Immature natural killer cell (primary cell): ENCODE data around the gene CD200R1L. TPM values are rescaled to one million over a fixed set of nuclear protein-coding genes. Genes with fewer than 3 reads are reported as not detected.
"Not testable (repeated sequence)": the region's sequence is repeated elsewhere in the genome, so short reads cannot be mapped to it uniquely, and the experiment has no call there.

Experiments used
- DNase-seq, 3 donors: peaks; one replicate each; pipeline ENCODE4 v3.0.0; 2022; ENCODE audit warnings: mixed read lengths in 1 of 3
- H3K27ac Mint-ChIP-seq, 6 donors: one replicate each; pipeline ENCODE4 v1.8.0; 2020; ENCODE audit warnings: mixed read lengths in 6 of 6, mild to moderate bottlenecking in 5 of 6, inconsistent platforms in 4 of 6, moderate library complexity in 3 of 6
- H3K27me3 Mint-ChIP-seq, 3 donors: one replicate each; pipeline ENCODE4 v1.8.0; 2020 to 2021; ENCODE audit warnings: low read depth in 3 of 3, mild to moderate bottlenecking in 3 of 3, mixed read lengths in 3 of 3, moderate library complexity in 3 of 3, inconsistent platforms in 1 of 3
- H3K36me3 Mint-ChIP-seq, 3 donors: one replicate each; pipeline ENCODE4 v1.8.0; 2020; ENCODE audit warnings: mixed read lengths in 3 of 3, inconsistent platforms in 2 of 3, mild to moderate bottlenecking in 2 of 3
- H3K4me1 Mint-ChIP-seq, 2 donors: one replicate each; pipeline ENCODE4 v1.8.0; 2020; ENCODE audit warnings: inconsistent platforms in 2 of 2, mild to moderate bottlenecking in 2 of 2, mixed read lengths in 2 of 2, moderate library complexity in 1 of 2
- H3K4me3 Mint-ChIP-seq, 5 donors: one replicate each; pipeline ENCODE4 v1.8.0; 2020; ENCODE audit warnings: mild to moderate bottlenecking in 5 of 5, mixed read lengths in 5 of 5, inconsistent platforms in 3 of 5, moderate library complexity in 3 of 5
- H3K9me3 Mint-ChIP-seq, 6 donors: one replicate each; pipeline ENCODE4 v1.8.0; 2020; ENCODE audit warnings: mild to moderate bottlenecking in 6 of 6, mixed read lengths in 6 of 6, inconsistent platforms in 4 of 6, moderate library complexity in 3 of 6
- polyA plus RNA-seq, 3 donors: library from polyadenylated mRNA; unstranded; fragments of 300-500 nt; fragmentation: Illumina TruSeq; gene quantifications; one replicate each; pipeline ENCODE4 v1.2.3, GENCODE V29; 2021

Gene CD200R1L
- polyA plus RNA-seq, 3 donors from 2014 or later = not detected

GRCh38 chr3:112857526-112857925 is 10.9 kb upstream of the CD200R1L start:
- H3K36me3 Mint-ChIP-seq = peaks cover 0 to 13% (median 10%) of the 10 kb centered on the region in 3 donors
- peaks cover 29 to 34% of the 10 kb centered on the region in 2 donors for H3K4me1 Mint-ChIP-seq
- H3K9me3 Mint-ChIP-seq = peaks cover 6 to 15% (median 9%) of the 10 kb centered on the region in 6 donors
- peak in 2 of 3 donors; percentile 21 to 23 for DNase-seq
- peak overlapping the region in 5 of 6 donors; percentile 2 to 64 (median 24) for H3K27ac Mint-ChIP-seq
- H3K4me3 Mint-ChIP-seq = peak overlapping the region; percentile 3 to 63 (median 38)
- H3K27me3 Mint-ChIP-seq = peaks cover 0 to 7% (median 0%) of the 10 kb centered on the region in 3 donors

DNA sequence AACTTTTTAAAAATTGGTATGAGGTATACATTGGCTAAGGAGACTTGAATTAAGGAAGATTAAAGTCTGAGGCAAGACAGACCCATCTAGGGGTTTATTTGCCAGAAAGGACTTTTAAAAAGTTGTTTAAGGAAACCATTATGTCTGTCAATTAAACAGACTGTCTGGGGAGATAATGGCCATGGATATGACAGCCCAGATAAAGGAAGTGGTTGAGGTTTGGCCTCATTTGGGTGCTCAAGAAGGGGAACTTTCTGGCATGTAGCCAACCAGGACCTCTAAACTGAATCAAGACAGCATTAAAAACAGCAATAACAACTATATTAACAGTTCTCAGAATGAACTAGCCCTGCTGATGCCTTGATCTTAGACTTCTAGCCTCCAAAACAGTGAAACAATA is 9.9 kb upstream of the CD200R1L start:
- peaks cover 29 to 34% of the 10 kb centered on the region in 2 donors for H3K4me1 Mint-ChIP-seq
- peaks cover 0 to 19% (median 17%) of the 10 kb centered on the region in 3 donors for H3K36me3 Mint-ChIP-seq
- peak; percentile 56 to 60 (median 59) for DNase-seq
- H3K27ac Mint-ChIP-seq = peak overlapping the region in 5 of 6 donors; percentile 9 to 47 (median 42)
- H3K9me3 Mint-ChIP-seq = peaks cover 10 to 22% (median 16%) of the 10 kb centered on the region in 6 donors
- H3K27me3 Mint-ChIP-seq = peaks cover 0 to 9% (median 0%) of the 10 kb centered on the region in 3 donors
- peak overlapping the region; percentile 12 to 57 (median 46) for H3K4me3 Mint-ChIP-seq

DNA sequence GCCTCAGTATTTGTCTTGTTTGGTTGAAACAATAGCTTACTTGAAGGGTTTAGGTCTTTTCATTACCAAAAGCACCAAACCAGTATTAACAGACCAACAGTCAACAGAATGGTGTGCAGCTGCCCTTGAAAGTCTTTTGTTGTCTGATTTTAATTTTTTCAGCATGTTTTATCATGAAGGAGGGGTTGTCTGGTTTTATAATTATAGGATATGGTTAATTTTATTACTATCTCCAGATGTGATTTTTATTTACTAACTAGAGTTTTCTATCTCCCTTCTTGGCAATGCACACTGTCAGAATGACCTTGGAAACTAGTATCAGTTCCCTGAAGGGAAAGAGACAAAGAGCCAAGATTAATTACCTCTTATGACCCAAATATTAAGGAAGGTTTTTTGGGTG is 9.2 kb upstream of the CD200R1L start:
- peak overlapping the region in 3 of 6 donors; percentile 42 to 47 (median 44) for H3K27ac Mint-ChIP-seq
- peaks cover 0 to 9% (median 0%) of the 10 kb centered on the region in 3 donors for H3K27me3 Mint-ChIP-seq
- no peak for DNase-seq
- H3K4me3 Mint-ChIP-seq = peak overlapping the region in 3 of 5 donors; percentile 1 to 34 (median 15)
- H3K36me3 Mint-ChIP-seq = peaks cover 0 to 25% (median 23%) of the 10 kb centered on the region in 3 donors
- H3K9me3 Mint-ChIP-seq = peaks cover 14 to 28% (median 22%) of the 10 kb centered on the region in 6 donors
- H3K4me1 Mint-ChIP-seq = peaks cover 29 to 34% of the 10 kb centered on the region in 2 donors

DNA sequence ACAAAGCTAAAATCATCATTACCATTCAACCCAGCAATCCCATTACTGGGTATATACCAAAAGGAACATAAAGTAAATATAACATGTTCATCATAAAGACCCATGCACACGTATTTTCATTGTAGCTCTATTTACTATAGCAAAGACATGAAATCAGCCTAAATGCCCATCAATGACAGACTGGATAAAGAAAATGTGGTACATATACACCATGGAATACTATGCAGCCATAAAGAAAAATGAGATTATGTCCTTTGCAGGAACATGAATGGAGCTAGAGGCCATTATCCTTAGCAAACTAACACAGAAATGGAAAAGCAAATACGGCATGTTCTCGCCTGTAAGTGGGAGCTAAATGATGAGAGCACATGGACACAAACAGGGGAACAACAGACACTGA is 8.4 kb upstream of the CD200R1L start:
- not testable (repeated sequence) for H3K27me3 Mint-ChIP-seq, DNase-seq, H3K4me3 Mint-ChIP-seq
- H3K36me3 Mint-ChIP-seq = peaks cover 0 to 33% (median 30%) of the 10 kb centered on the region in 3 donors
- H3K27ac Mint-ChIP-seq = peak overlapping the region in 2 of 6 donors; percentile 67 to 74
- peaks cover 20 to 36% (median 30%) of the 10 kb centered on the region in 6 donors for H3K9me3 Mint-ChIP-seq
- H3K4me1 Mint-ChIP-seq = peaks cover 29 to 34% of the 10 kb centered on the region in 2 donors

- DNase-seq = peak; percentile 31 to 43 (median 39)
- Mint-ChIP-seq H3K36me3 (peaks cover 0 to 24% (median 20%) of the 10 kb centered on the region in 3 donors), H3K27ac (peak overlapping the region; percentile 13 to 86 (median 70)), H3K27me3 (peaks cover 0 to 6% (median 3%) of the 10 kb centered on the region in 3 donors), H3K4me3 (peak overlapping the region; percentile 43 to 73 (median 55)), H3K4me1 (peaks cover 25 to 28% of the 10 kb centered on the region in 2 donors), H3K9me3 (peaks cover 14 to 25% (median 21%) of the 10 kb centered on the region in 6 donors)
These were observed 1.5 kb upstream of the CD200R1L start for GRCh38 chr3:112848196-112848595.

GRCh38 chr3:112847692-112848091 is 1.0 kb upstream of the CD200R1L start:
- peaks cover 0 to 24% (median 20%) of the 10 kb centered on the region in 3 donors for H3K36me3 Mint-ChIP-seq
- H3K9me3 Mint-ChIP-seq = peaks cover 17 to 29% (median 24%) of the 10 kb centered on the region in 6 donors
- H3K27ac Mint-ChIP-seq = peak overlapping the region; percentile 13 to 86 (median 70)
- peaks cover 25 to 28% of the 10 kb centered on the region in 2 donors for H3K4me1 Mint-ChIP-seq
- peak; percentile 45 to 66 (median 57) for DNase-seq
- H3K4me3 Mint-ChIP-seq = peak overlapping the region; percentile 43 to 73 (median 55)
- H3K27me3 Mint-ChIP-seq = peaks cover 0 to 6% (median 3%) of the 10 kb centered on the region in 3 donors

DNA sequence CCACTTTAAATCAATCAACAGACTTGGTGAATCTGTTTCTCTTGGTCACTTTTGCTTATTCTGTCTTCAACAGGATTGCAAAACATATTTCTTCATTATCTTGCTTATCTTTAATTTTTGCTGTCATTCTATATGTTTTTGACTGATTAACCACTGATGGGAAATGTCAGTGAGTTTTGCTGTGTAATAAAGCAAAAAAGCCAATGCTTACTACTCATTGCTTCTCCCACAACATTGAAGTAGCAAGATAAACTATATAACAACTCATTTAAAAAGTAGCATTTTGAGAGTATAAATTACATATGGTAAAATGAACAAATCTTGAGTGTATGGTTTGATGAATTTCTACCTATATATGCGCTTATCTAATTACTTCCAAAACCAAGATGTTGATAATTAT is 892 bp downstream of the CD200R1L start:
- no peak for DNase-seq
- H3K4me3 Mint-ChIP-seq = no peak overlapping the region
- H3K27me3 Mint-ChIP-seq = peaks cover 0 to 4% (median 3%) of the 10 kb centered on the region in 3 donors
- H3K36me3 Mint-ChIP-seq = peaks cover 0 to 10% (median 6%) of the 10 kb centered on the region in 3 donors
- peaks cover 25 to 28% of the 10 kb centered on the region in 2 donors for H3K4me1 Mint-ChIP-seq
- H3K9me3 Mint-ChIP-seq = peaks cover 8 to 21% (median 11%) of the 10 kb centered on the region in 6 donors
- H3K27ac Mint-ChIP-seq = no peak overlapping the region

DNA sequence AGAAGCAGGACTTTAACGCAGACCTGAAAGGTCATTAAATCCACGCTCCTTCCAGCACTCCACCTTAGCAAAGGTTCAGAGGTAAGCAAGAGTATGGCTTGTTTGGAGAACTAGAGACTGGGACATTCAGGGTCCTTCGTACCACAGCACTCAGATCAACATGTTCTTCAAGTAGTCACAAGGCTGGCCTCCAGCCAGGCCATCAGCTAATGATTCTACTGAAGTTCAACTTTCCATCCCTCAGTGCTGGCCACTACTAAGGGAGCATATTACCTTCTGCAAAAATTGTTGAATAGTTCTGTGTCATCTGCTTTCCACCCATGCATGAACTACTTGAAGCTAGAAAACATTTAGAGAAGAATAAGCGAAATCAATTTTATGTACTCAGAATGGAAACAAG is 17.6 kb downstream of the CD200R1L start:
- H3K27ac Mint-ChIP-seq = no peak overlapping the region
- H3K4me3 Mint-ChIP-seq = no peak overlapping the region
- H3K4me1 Mint-ChIP-seq = no peaks in the 10 kb centered on the region
- no peaks in the 10 kb centered on the region for H3K36me3 Mint-ChIP-seq
- no peaks in the 10 kb centered on the region for H3K9me3 Mint-ChIP-seq
- no peaks in the 10 kb centered on the region for H3K27me3 Mint-ChIP-seq
- no peak for DNase-seq

GRCh38 chr3:112822064-112823055 is 24.3 kb downstream of the CD200R1L start:
- Mint-ChIP-seq H3K27ac (no peak overlapping the region), H3K27me3 (no peaks in the 10 kb centered on the region), H3K4me3 (no peak overlapping the region), H3K4me1 (no peaks in the 10 kb centered on the region), H3K9me3 (no peaks in the 10 kb centered on the region), H3K36me3 (no peaks in the 10 kb centered on the region)
- no peak for DNase-seq

DNA sequence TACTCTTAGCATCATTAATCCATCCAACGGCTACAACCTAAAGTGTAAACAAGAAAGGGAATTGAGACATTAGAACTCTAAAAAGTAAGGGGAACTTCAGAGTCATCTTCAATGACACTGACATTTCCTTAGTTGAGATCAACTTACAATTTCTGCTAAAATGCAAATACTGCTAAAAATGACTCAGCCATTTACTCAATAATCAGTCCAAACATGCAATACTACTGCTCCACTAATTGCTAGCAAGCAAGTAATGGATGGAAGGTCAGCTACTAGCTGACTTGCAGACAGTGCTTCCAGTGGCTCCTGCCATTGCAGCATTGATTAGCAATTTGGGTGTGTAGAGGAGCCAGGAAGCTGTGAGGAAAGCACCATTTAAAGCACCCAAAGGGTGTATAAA is 28.4 kb downstream of the CD200R1L start:
- Mint-ChIP-seq H3K27ac (no peak overlapping the region), H3K27me3 (no peaks in the 10 kb centered on the region), H3K4me3 (no peak overlapping the region), H3K4me1 (peaks cover 0 to 8% of the 10 kb centered on the region in 2 donors), H3K36me3 (no peaks in the 10 kb centered on the region), H3K9me3 (no peaks in the 10 kb centered on the region)
- no peak for DNase-seq

DNA sequence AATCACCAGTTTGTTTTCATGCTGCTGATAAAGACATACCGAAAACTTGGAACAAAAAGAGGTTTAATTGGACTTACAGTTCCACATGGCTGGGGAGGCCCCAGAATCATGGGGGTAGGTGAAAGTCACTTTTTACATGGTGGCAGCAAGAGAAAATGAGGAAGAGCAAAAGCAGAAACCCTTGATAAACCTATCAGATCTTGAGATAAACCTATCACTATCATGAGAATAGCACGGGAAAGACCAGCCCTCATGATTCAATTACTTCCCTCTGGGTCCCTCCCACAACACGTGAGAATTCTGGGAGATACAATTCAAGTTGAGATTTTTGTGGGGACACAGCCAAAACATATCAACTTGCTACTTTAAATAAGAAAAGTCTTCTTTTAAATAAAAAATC is 28.9 kb downstream of the CD200R1L start:
- Mint-ChIP-seq H3K9me3 (no peaks in the 10 kb centered on the region), H3K4me3 (no peak overlapping the region), H3K4me1 (peaks cover 0 to 8% of the 10 kb centered on the region in 2 donors), H3K36me3 (no peaks in the 10 kb centered on the region), H3K27me3 (no peaks in the 10 kb centered on the region), H3K27ac (no peak overlapping the region)
- no peak for DNase-seq

- Mint-ChIP-seq H3K27ac (no peak overlapping the region), H3K9me3 (no peaks in the 10 kb centered on the region), H3K4me1 (peaks cover 3 to 12% of the 10 kb centered on the region in 2 donors)
These were observed 29.4 kb downstream of the CD200R1L start for GRCh38 chr3:112817271-112817670.

GRCh38 chr3:112815981-112816380 is 30.7 kb downstream of the CD200R1L start:
- Mint-ChIP-seq H3K4me3 (no peak overlapping the region), H3K9me3 (no peaks in the 10 kb centered on the region)

More at GRCh38 chr3:112817271-112817670, 29.4 kb downstream of the CD200R1L start:
- Mint-ChIP-seq H3K4me3 (no peak overlapping the region), H3K36me3 (no peaks in the 10 kb centered on the region), H3K27me3 (no peaks in the 10 kb centered on the region)
- DNase-seq = no peak

DNA sequence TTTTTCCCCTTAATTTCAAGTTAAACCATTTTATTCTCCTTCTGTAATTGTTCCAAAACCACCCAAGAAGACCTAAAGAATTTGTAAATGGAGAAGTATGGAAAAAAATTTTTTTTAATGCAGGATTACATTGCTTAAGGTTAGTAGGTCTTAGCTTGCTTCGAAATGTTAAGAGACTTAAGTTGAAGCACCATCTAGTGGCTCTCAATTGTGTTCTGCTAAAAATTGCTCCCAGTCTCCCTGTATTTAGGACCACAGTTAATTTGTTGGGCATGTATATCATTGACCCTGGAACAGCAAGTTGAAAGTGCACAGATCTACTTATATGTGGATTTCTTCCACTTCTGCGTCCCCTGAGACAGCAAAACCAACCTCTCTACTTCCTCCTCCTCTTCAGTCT is 32.4 kb downstream of the CD200R1L start:
- H3K4me3 Mint-ChIP-seq = no peak overlapping the region
- no peaks in the 10 kb centered on the region for H3K27me3 Mint-ChIP-seq
- H3K9me3 Mint-ChIP-seq = peaks cover 0 to 2% (median 0%) of the 10 kb centered on the region in 6 donors
- H3K36me3 Mint-ChIP-seq = no peaks in the 10 kb centered on the region
- peaks cover 7 to 21% of the 10 kb centered on the region in 2 donors for H3K4me1 Mint-ChIP-seq
- peak in 1 of 3 donors; percentile 8 for DNase-seq
- H3K27ac Mint-ChIP-seq = no peak overlapping the region

More at GRCh38 chr3:112815981-112816380, 30.7 kb downstream of the CD200R1L start:
- Mint-ChIP-seq H3K27me3 (no peaks in the 10 kb centered on the region), H3K4me1 (peaks cover 7 to 21% of the 10 kb centered on the region in 2 donors), H3K27ac (no peak overlapping the region), H3K36me3 (no peaks in the 10 kb centered on the region)
- no peak for DNase-seq
